ENCODE measurements around the gene IL1RAP. TPM values are rescaled to one million over a fixed set of nuclear protein-coding genes. Genes with fewer than 3 reads are reported as not detected.

Gene IL1RAP
- total and polyA plus RNA-seq, 2 donors (not counting 3 experiments of a cell fraction or from before 2014, with no cell fraction given): 4.3 to 9.2 TPM

DNA sequence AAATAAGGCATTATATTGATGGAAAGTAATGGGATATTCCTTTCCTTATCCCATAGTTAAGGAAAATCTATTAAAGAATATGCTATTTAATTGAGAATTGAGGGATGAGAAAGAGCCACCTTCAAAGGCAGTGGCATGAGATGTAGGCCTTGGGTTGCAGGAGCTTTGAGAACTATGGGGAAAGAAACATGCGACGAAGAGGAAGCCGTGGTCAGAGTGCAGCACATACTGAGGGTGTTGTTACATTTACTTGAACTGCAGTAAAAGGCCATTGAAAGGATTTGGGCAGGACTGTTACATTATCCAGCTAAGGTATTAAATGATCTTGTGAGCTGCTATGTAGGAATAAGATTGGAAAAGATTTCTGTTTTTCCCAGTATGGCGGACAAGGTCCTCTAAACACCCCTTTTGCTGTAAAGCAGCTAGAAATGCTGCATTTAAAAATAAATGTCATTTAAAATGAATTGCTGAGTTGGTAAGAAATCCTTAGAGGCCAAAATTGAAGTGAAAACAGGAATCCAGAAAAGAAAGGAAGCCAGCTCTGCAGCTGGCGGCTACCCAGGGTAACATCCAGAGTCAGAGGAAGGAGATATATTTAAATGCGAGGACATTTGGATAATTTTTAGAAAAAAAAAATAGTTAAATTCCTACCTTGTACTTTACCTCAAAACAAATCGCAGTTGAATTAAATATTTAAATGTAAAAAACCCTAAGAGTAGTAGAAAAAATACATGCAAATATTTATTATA is 61.7 kb downstream of the IL1RAP start:
- H3K79me2 ChIP-seq (ENCODE audit: control insufficient read depth, insufficient read depth, low read length): no peaks in the 10 kb centered on the region
- FAIRE-seq: no peak
- dilution Hi-C loops (cut with MboI; ENCODE audit: extremely low pct_ligation_motif_present, low sequenced_read_pairs): no loop called here

More for the DNA sequence above, 61.7 kb downstream of the IL1RAP start:
- Histone ChIP-seq H3K9ac (replicated peaks; ENCODE audit: extremely low read depth, insufficient read depth, low read length) (no peak overlapping the region), H3K4me3 (replicated peaks in 1 of 3; ENCODE audit: insufficient read depth in 1 of 3, low read depth in 1 of 3, low read length in 3 of 3) (no peak overlapping the region), H3K27me3 (ENCODE audit: control insufficient read depth in 2 of 2, insufficient read depth in 2 of 2, low read length in 2 of 2) (no peaks in the 10 kb centered on the region), H2AFZ (ENCODE audit: low read depth, low read length) (no peak overlapping the region), H3K4me2 (ENCODE audit: insufficient read depth, low read length) (no peak overlapping the region), H4K20me1 (replicated peaks; ENCODE audit: control insufficient read depth, extremely low read depth, insufficient read depth, low read length) (no peaks in the 10 kb centered on the region), H3K27ac (ENCODE audit: insufficient read depth, low read depth, low read length) (no peak overlapping the region), H3K9me1 (replicated peaks; ENCODE audit: control insufficient read depth, extremely low read depth, insufficient read depth, low read length) (no peaks in the 10 kb centered on the region), H3K36me3 (ENCODE audit: control insufficient read depth in 2 of 2, extremely low read depth in 1 of 2, insufficient read depth in 2 of 2, low read length in 2 of 2) (no peaks in the 10 kb centered on the region), H3K4me1 (ENCODE audit: control insufficient read depth, extremely low read depth, insufficient read depth, low read length) (peaks cover 4% of the 10 kb centered on the region), H3K9me3 (replicated peaks; ENCODE audit: control insufficient read depth, insufficient read depth, low read length) (no peaks in the 10 kb centered on the region)
- no peak for TF ChIP-seq CTCF (IDR thresholded peaks at IDR 0.05; ENCODE audit: extremely low read depth in 1 of 2, insufficient read depth in 1 of 2, low read depth in 1 of 2, low read length in 2 of 2)
- no peak for TF ChIP-seq JUN (IDR thresholded peaks at IDR 0.05; ENCODE audit: borderline replicate concordance, insufficient read depth, insufficient read length, low read depth)
- no peak for TF ChIP-seq MAX (IDR thresholded peaks at IDR 0.05; ENCODE audit: insufficient read depth, insufficient read length)
- no peak for TF ChIP-seq EZH2 (IDR thresholded peaks at IDR 0.05; ENCODE audit: borderline replicate concordance, low read depth, low read length, severe bottlenecking)
- no peak for TF ChIP-seq MYC (IDR thresholded peaks at IDR 0.05; ENCODE audit: low read depth, low read length)
- TF ChIP-seq POLR2AphosphoS5 (IDR thresholded peaks at IDR 0.05; ENCODE audit: insufficient read depth, low read depth, low read length): no peak
- TF ChIP-seq FOS (IDR thresholded peaks at IDR 0.05; ENCODE audit: borderline replicate concordance, insufficient read depth, low read length): no peak
- no peak for TF ChIP-seq POLR2A (IDR thresholded peaks at IDR 0.05; ENCODE audit: low read depth, low read length)
- TF ChIP-seq GATA2 (IDR thresholded peaks at IDR 0.05; ENCODE audit: insufficient read depth, insufficient read length, low read depth, low read length): no peak
- intact Hi-C loops (cut with micrococcal nuclease): no loop called here
- POLR2A ChIA-PET: no interaction called here
- CTCF ChIA-PET: interaction anchor here (0.9 to 2.4 kb wide), 2 partner anchors 9 to 62 kb away, joined by 3 to 8 read pairs; partner anchors contain the start of gene IL1RAP
- BruUV-seq (replicated peaks): no TSS peak
- no peak for DNase-seq (ENCODE audit: low read depth, low spot score)

Data from endothelial cell of umbilical vein (primary cell).